Fibroblast of the conjunctiva (primary cell): ENCODE data around the gene LHX4.

Experiments
- DNase-seq: peaks from one replicate; pipeline ENCODE4 v3.0.0-alpha.2; 2010; ENCODE audit warnings: low read depth

Gene LHX4

DNA sequence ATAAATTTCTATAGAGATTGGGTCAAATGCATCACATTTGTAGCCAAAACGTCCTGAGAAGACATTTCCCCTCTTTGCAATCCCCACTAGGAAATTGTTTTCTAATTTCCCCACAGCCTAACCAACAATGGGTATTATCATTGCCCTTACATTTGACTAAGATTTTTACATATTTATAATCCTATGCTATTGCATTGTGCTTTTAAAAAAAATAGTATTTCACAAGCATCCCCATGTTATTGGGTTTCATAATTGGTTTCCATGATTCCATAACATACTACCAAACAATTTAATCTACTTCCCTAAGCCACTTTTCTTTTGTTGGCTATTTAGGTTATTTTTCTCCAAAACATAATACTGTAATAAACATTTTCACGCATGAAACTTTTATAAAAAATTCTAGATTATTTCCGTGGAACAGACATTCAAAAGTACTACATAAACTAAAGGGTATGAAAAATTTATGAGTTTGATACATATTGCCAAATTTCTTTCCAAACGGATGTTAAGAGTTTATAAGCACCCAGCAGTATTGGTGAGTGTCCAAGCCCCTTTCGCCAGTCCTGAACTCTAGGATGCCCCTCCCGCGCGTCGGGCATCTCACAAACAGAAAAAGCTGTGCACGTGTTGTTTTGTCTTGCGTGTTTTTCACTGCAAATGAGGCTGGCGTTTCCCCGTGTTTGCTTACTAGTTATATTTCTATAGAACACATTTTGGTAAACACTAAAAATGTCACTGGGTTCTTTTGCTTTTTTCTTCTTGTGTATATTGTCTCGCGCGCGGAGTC, 2.0 kb upstream of the LHX4 start:
- no peak for DNase-seq

DNA sequence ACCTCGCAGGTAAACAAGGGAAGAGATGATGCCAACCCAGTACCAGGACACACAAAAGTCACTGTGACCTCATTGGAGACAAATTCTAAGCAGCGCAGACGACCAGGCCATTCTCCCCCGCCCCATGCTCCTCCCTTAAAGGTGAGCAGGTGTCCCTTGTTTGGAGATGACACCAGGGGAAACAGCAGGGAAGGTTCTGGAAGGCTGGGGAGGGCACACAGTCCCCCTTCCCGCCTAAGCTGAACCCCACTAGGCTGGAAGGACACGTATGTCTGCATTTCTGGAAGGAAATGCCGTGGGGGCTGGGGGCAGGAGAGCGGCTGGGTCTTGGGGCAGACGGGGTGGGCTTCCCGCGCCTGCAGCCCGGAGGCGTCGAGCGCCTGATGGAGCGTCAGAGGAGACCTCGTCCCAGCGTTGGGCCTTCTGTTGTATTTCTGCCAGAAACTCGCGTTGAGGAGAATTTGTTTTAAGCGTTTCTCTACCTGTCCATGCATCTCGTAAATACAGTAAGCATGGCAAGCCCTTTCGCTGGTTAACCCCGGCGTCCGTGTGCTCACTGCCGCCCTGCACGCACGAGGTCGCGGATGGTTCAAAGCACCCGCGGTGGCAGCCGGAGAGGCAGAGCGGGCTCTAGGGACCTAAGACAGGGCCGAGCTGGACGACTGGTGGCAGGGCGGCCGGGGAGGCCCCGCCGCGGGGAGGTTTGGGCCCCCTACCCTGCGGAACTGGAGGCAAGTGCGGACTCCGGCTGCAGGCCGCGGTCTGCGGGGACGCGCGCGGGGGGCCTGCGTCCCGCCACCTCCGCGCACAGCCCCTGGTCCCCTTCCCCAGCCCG, 1.2 kb upstream of the LHX4 start:
- no peak for DNase-seq

DNA sequence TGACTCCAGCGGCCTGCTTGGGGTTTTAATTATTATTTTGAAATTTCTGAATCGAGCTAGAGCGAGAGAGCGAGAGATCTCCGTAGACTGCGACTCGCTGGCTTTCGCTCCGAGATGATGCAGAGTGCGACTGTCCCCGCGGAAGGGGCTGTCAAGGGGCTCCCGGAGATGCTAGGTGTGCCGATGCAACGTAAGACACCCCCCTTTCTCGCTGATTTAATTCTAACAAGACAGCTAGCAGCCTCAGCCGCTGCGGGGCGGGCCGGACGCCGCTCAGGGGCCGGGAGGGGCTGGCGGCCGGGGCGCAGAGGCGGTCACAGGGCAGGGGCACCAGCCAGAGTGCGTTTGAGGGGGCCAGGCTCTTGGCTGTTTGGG, 339 bp downstream of the LHX4 start:
- no peak for DNase-seq

DNA sequence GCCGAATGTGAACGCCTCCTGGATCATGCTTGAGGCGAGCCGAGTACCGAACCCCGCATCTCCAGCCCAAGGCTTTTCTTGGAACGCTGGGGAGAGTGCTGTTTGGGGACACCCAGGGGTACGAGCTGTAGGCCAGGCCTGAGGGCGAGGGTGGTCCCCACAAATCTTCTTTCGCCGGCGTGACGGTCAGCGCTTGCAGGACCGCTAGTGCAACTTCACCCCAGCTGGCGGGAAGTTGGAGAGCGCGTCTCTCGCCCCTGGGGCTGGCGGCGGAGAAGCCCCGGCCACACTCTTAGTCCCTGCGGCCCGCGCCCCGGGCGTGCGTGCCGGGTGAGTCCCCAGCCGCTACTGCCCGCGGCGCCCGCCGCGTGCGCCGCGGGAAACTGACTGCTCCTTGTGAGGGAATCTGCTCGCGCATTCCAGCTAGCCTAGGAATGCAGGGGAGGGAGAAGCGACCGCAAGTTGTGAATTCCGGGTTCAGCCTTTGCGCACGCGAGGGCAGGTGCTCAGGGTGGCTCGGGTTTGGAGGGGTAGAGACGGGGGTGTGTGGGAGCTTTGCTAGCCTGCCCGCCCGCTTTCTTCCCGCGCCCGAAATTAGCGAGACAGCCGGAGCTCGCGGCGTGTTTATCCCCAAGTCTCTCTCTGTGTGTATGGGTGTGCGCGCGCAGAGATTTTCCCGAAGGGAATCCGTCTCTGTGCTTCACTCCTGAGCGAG, 884 bp downstream of the LHX4 start:
- no peak for DNase-seq

DNA sequence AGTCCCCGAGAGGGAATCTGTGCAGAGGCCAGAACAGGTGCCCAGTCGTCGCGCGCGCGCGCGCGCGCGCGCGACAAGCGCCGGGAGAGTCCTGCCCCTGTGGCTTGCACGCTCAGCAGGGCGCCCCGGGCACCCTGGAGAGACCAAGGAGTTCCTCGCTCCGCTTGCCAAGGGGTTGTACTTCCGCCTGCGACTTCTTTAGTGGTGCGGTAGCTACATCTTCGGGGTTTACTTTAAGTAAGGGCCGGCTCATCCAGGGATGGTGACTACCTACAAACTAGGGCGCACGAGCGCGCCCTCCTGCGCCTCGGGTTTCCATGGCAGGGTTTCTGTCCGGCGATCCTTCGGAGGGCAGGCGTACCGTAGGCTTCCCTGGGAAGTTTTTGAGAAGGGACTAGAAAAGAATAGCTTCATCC, 1.4 kb downstream of the LHX4 start:
- no peak for DNase-seq

DNA sequence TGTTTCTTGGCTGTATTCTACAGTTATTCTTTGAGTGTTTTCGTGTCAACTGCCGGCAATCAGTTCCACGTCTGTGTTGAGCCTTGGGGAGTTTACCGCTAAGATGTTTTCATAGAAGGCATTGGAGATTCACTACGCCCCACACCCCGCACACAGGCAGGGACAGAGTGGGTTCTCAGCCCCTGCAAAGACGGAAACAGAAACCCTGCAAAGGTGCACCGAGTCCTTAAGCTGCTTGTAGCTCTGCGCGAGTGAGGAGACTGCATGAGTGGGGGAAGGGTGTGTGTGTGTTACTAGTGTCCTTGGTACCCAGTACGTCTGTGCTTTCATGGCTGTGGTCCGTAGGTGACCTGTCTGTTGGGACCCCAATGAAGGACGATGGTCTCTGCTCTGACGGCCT, 1.9 kb downstream of the LHX4 start:
- DNase-seq: no peak

DNA sequence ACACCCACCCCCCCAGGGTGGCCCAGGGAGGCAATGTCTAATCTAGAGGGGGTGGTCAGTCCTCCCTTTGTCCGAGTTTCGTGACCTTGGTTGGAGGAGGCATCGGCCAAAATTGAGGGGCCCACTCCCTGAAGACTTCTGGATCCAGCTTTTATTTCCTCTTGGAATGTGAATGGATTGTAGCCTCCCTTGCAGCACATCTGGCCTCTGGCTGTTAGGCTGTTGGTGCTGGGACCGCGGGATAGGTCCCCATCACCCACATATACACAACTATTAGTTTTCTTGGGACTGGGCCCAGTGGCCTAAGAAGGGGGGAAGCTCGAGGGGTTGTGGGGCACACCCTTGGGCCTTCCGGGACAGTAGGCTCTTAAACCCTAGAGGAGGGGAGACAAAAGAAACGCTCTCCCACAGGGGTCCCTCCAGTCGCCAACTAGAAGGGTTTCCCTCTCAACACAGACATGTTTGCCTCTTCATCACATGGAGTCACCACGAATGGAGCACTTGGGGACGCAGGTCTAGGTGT, 2.5 kb downstream of the LHX4 start:
- no peak for DNase-seq

DNA sequence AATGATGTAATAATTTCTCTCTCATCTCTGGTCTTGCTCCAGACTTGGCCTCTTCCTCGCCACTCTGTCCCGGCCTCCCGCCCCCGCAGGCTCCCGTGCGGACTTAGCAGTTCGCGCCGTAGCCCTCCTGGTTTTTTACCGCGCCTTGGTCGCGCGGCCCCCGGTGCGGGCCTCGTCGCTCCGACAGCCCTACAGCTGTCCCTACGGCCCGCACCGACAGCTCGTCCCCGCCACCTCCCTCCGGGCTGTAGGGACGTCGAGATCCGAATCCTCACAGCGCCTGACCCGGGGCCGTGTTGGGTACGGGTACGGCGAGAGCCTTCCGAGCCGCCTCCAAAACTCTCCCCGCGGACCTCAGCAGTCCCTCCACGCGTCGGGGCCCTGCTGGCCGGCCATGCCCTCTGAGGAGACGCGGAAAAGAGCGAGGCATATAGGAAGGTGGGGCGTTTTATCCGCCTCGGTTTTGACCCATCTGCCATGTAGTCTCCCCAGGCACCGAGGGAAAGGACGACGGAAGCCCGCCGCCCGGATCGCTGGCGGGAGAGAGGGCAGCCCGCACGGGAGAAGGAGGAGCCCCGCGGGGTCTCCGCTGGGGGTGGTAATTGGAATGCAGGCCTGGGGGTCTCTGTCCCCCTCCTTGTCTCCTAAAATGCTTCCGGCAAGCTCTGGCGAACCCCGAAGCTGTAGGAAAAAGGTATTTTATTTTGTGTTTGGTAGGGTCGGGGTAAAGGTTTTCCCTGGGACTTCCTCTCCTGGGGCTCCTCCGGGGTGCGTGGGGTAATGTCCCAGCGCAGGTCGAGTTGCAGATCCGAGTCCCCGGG, 3.3 kb downstream of the LHX4 start:
- DNase-seq: no peak

DNA sequence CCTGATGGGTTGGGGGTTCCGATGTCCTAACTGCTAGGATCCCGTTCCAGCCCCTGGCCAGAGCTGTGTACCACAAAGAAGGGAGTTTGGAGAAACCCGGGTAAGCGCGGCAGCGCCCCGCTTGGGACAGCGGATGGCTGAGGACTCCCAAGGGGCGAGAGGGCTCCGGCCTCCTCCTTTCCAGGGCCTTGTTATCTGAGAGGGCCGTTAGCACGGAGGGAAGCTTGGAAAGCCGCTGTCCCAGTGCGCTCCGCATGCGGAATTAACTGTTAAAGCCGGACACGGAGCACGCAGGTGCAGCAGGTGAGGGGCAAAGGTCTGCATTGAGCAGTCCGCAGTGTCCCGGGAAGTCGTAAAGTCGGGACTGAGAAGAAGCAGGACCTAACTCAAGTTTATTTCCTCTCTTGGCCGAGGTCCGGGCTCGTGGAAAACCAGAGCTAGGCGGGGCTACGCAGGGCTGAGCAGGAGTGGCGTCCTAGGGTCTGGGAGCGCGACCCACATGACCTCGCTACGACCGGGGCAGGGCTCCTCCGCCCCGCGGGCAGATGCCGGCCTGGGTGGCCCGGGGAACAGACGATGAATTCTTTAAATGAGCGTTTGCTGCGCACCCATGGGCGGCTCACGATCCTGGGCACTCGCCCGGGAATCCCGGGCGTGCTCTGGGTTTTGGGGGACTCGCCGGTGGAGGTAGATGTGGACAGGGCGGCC, 4.5 kb downstream of the LHX4 start:
- DNase-seq: no peak

DNA sequence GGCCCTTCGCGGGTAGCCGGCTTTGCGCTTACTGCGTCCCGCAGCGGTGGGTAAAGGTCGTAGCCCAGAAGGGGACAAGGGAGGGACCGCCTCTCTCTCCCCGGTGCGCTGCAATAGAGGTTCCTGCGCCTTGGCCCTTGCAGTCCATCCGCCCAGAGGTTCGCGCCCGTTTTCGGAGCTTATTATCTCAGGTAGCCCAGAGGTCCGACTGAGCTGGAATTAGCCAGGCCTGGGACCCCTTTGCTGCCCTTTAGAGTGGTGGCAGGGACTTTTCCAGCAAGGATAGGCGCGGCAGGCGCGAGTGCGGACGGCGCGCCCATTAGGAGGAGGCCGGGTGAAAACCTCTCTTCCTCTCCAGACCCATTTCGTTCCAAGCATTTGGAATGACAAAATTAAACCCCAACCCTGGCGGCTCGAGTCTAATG, 5.0 kb downstream of the LHX4 start:
- no peak for DNase-seq

DNA sequence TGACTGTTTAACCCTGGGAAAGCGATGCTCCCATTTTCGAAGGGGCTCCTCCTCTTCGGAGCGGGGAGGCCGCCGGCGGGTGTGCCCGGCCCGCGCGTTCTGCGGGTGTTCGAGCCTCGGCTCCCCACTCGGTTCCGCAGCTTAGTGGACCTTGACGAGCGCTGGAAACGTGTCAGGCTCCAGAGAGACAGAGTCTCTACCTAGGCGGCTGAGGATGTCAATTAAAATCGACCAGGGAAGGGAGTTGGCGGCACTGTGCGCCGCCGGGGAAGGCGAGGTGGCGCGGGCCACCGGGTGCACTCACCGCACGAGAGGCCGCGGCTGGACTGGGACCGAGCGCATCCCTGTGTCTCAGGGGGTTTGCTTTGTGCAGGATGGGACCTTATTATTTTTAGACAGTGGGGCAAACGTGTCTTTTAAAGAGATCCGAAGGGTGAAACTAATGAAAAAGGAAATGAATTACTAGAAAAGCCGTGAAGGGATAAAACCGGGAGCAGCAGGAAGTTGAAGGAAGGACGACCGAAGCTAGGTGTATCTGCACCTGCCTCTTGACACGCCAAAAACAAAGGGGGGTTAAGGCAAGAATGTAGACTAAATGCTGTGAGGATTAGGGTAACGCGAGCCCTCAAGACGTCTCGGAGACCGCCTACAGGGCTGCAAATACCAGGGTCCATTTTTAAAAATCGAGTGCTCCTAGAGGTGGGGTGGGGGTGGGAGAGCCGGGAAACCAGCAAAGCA, 5.6 kb downstream of the LHX4 start:
- no peak for DNase-seq

DNA sequence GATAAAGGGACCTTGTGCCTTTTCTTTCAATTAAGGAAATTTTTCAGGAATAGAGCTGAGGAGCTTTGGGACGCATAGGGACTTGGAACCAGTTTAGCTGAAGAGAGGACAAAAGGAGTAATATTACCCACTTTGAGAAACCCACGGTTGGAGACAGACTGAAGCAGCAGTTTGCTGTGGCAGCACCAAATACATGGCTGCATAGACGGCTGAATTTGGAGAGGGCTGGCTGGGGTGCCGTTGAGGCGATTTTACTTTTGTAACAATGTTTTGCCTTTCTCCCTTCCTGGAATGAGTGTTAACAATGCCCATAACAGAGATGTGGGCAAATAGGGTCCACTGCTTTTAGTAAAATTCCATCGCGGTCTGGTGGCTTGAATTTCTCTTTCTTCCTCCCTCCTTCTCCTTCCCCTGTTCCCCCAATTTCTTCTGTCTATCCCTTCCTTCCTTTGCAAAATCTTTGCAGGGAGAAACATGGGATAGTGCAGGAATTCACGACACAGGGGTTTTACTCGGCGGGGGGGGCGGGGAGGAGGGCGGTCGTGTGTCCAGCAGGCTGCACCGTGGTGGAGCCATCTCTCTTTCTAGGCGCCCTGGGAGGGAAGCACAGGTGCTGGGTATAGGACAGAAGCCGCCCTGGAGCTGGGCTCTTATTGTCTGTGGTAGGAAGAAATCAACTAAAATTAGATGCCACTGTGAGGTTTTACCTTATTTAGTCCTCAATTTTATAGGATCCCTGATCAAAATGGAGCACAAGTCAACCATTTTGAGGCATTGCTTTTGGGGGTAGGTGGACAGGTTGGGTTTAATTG, 6.8 kb downstream of the LHX4 start:
- no peak for DNase-seq

DNA sequence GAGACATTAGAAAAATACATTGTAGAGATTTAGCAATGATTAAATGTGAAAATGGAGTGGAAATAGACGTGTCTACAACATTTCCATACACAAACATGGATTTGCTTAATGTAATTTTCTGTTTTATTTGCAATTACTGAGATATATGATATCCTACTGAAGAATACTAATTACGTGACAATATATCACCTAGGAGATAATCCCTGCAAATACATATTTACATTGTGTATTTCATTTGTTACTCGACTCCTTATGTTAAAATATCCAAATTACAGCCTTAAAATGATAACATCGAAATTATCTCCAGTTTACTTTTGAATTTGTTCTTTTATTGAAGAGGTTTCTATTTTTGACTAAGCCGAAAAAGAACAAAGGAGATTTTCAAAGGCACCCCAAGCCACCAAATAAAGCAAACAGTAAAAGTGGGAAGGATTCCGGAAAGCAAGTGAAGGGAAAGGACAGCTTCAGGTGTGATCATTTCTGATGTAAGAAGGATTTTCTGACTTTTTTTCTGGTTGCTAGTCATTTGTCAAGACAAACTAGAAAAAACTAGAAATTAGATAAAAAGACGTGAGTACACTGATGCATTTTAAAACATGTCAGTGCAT, 7.9 kb downstream of the LHX4 start:
- DNase-seq: no peak

DNA sequence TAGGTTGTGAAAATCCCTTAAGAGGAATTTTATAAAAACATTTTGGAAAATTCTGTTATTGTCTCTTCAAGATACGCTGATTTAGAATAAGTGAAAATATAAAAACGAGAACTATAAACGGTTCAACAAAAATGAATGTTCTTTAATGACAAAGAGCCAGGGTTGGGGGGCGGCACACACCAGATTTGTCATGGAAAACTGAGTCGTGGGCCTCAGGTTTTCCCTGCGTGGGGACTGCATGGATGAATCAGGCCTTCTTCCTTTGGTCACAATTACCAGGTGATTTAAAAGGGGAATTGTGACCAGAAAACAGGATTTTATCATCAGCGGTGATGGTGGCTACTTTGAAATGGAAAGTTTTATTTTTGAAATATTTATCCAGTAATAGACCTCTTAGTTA, 8.6 kb downstream of the LHX4 start:
- no peak for DNase-seq

DNA sequence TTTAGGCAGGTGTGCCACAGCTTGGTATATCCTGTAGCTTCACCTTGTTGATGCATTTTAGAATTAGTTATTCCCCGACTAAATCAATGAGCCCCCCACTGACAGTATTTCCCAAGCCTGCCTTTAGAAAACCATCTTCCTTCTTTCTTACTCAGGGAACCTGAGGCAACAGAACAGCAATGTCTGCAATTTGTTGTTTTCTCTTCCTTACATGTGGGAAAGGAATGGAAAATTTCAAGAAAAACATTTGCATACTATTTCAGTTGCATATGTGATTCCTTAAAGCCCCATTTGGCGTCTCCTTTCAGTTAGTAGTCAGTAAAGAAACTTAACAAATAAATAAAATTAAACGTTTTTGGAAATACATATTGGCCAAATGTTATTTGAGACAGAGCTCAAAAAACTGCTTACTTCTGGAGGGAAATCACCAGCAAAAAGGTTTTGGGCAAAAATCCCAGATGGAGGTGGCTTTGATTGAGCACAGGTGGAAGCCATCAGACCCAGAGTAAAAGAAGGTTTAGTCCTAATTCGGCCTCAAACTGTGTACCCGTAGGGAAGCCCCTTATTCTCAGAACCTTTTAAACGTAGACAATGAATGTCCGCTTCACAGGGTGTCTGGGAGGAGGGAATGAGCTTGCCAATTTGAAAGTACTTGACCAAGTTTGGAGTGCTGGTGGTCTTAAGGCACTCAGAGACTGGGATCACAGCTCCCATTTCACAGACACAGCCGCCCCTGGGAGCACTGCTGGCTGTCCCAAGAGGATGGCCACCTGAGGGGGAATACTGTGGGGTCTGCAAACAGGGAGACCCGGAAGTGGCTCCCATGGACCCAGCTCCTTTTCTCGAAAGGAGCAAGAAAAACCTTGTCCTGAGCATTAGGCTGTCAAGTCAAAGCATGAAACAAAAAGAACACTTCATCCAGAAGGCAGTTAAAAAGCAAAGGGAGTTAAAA, 9.4 kb downstream of the LHX4 start:
- DNase-seq: no peak

DNA sequence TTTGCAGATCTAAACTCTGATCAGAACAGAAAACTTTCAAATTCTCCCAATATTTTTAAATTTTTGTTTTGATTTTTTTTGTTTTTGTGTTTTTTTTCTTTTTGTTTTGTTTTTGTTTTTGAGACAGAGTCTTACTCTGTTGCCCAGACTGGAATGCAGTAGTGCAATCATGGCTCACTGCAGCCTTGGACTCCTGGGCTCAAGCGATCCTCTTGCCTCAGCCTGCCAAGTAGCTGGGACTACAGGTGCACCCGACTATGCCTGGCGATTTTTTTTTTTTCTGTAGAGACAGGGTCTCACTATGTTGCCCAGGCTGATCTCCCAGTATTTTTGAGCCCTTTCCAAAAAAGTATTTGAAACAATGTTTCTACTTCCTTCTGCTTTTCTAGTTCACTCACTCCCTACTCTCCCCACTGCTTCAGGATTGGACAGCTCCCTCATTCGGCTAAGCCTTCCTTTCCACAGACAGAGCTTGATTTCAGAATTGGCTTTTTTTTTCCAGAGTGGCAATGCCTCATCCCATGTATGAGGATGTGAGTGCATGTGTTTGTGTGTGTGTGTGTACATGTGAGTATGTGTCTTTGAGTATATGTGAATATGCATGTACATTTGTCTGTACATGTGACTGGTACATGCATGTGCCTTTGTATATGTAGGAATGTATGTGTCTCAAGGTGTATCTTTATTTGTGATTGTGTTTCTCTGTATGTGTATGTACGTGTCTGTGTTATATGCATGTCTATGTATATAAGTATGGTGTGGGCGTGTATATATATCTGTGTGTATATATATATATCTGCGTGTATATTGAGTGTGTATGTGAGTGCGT, 11.9 kb downstream of the LHX4 start:
- no peak for DNase-seq
